Nephron (organoid): ENCODE measurements around the gene KLHL26.

Experiments used
- H3K27ac Mint-ChIP-seq, 3 experiments: 2 replicates each; pipeline ENCODE4 v1.8.0; 2020; ENCODE audit warnings: mixed read lengths in 3 of 3, mild to moderate bottlenecking in 2 of 3, moderate library complexity in 1 of 3
- H3K27me3 Mint-ChIP-seq: 2 replicates; pipeline ENCODE4 v1.8.0; 2021; ENCODE audit warnings: low read depth, mild to moderate bottlenecking, moderate library complexity, mixed read lengths
- H3K36me3 Mint-ChIP-seq: 2 replicates; pipeline ENCODE4 v1.8.0; 2020; ENCODE audit warnings: low read depth, mixed read lengths
- H3K4me1 Mint-ChIP-seq: 2 replicates; pipeline ENCODE4 v1.8.0; 2020; ENCODE audit warnings: mixed read lengths
- H3K4me3 Mint-ChIP-seq, 3 experiments: 2 replicates each; pipeline ENCODE4 v1.8.0; 2020; ENCODE audit warnings: mild to moderate bottlenecking in 3 of 3, mixed read lengths in 3 of 3, moderate library complexity in 2 of 3
- H3K9me3 Mint-ChIP-seq: 2 replicates; pipeline ENCODE4 v1.8.0; 2020; ENCODE audit warnings: mixed read lengths
- TF ChIP-seq, protein P1 (sequence below), 3 experiments: fragments of 200-600 bp; sonication (generic); IDR thresholded peaks; one replicate each; pipeline ENCODE4 v1.5.0; 2021; ENCODE audit warnings: antibody characterized with exemption in 3 of 3; ENCODE audit not compliant: unreplicated experiment in 3 of 3

The KLHL26 gene

DNA sequence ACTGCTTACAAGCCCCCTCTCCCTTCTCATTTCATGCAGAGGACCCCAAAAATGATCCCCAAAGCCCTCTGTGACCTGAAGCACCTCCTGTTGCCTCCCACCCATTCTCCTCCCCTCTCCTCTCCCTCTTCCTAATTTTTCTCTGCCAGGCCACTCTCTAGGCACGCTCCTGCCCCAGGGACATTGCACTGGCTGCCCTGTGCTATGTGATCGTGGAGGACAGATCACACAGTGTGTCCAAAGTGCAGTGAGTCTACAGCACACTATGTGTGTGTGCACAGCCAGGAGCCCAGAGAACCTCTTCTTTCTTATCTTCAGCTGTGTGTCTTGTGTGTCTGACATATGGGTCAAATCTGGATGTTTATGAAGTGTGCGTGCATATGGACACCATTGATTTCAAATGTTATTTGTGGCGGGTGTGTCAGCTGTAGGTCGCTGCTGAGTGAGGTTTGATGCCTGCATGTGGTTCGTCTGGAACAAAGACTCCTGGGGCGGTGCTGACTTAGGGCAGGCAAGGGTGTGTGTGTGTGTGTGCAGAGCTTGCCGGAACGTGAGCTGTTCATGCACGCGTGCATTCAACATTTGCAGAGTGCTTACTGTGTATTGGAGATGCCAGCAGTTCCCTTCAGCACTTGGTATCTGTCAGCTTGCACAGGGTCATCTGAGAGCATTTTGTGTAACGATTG lies 2.1 kb upstream of the KLHL26 start:
- H3K27ac Mint-ChIP-seq, result no peak overlapping the region
- TF ChIP-seq, protein P1, sequence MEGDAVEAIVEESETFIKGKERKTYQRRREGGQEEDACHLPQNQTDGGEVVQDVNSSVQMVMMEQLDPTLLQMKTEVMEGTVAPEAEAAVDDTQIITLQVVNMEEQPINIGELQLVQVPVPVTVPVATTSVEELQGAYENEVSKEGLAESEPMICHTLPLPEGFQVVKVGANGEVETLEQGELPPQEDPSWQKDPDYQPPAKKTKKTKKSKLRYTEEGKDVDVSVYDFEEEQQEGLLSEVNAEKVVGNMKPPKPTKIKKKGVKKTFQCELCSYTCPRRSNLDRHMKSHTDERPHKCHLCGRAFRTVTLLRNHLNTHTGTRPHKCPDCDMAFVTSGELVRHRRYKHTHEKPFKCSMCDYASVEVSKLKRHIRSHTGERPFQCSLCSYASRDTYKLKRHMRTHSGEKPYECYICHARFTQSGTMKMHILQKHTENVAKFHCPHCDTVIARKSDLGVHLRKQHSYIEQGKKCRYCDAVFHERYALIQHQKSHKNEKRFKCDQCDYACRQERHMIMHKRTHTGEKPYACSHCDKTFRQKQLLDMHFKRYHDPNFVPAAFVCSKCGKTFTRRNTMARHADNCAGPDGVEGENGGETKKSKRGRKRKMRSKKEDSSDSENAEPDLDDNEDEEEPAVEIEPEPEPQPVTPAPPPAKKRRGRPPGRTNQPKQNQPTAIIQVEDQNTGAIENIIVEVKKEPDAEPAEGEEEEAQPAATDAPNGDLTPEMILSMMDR (IDR thresholded peaks at IDR 0.05; ENCODE audit: unreplicated experiment in 3 of 3), result no peak
- H3K9me3 Mint-ChIP-seq, result no peaks in the 10 kb centered on the region
- H3K27me3 Mint-ChIP-seq, result peaks cover 20% of the 10 kb centered on the region
- peak overlapping the region; percentile 50 to 75 (median 66) for H3K4me3 Mint-ChIP-seq
- no peaks in the 10 kb centered on the region for H3K36me3 Mint-ChIP-seq
- peaks cover 5% of the 10 kb centered on the region for H3K4me1 Mint-ChIP-seq

DNA sequence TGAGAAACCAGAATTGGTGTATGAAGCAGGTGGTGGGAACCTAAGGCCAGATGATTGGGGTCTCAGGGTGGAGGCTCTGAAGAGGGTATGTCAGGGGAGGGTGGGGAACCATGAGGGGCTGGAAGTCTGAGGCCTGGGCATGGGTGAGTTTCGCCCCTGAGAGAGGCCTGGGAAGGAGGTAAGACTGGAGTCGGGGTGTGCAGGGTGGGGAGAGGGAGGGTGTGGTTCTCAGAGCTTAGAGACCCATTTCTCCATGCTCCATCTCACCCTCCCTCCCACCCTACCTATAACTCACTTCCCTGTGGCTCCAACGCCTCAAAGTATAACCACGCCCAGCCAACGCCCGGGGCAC lies 1.0 kb upstream of the KLHL26 start:
- peaks cover 5% of the 10 kb centered on the region for H3K4me1 Mint-ChIP-seq
- H3K27ac Mint-ChIP-seq, result no peak overlapping the region
- peaks cover 15% of the 10 kb centered on the region for H3K27me3 Mint-ChIP-seq
- H3K4me3 Mint-ChIP-seq, result peak overlapping the region; percentile 86 to 90 (median 90)
- no peaks in the 10 kb centered on the region for H3K9me3 Mint-ChIP-seq
- TF ChIP-seq, protein P1 (IDR thresholded peaks at IDR 0.05; ENCODE audit: unreplicated experiment in 3 of 3), result no peak
- no peaks in the 10 kb centered on the region for H3K36me3 Mint-ChIP-seq

DNA sequence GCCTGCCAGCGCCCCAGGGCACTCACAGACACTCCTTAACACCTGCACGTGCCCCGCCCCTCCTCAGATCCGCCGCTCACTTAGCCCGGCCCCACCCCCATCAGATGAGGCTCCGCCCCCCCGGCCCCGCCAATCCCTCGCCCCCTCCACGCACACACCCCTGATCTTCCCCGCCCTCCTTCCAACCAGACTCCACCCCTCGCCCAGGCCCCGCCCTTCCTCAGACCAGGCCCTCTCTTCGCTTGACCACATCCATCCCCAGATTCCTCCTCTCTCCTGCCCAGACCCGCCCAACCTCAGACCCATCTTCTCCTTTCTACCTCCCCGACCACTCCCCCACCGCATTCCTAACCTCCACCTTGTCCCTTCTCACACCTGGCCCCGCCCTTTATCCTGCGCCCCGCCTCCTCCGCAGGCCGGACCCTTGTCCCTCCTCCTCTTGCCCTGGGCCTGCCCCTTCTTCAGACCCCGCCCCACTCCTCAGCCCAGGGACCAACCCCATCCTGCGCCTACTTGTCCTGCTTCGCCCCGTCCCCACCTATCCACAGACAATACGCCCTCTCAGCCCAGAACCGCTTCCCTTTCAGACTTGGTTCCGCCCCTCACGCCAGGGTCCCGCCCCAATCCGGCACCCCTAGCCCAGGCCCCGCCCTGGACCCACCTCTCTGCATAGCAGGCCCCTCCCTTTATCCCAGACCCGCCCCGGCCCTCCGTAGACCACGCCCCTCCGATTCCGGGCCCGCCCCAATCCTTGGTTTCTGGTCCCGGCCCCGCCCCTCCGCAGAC lies 452 bp upstream of the KLHL26 start:
- Mint-ChIP-seq H3K36me3 (no peaks in the 10 kb centered on the region), H3K9me3 (no peaks in the 10 kb centered on the region), H3K4me3 (peak overlapping the region; percentile 86 to 90 (median 90)), H3K4me1 (peaks cover 5% of the 10 kb centered on the region), H3K27me3 (peaks cover 15% of the 10 kb centered on the region), H3K27ac (peak overlapping the region in 2 of 3 experiments; percentile 70 to 74)
- TF ChIP-seq, protein P1 (IDR thresholded peaks at IDR 0.05; ENCODE audit: unreplicated experiment in 3 of 3), result no peak

DNA sequence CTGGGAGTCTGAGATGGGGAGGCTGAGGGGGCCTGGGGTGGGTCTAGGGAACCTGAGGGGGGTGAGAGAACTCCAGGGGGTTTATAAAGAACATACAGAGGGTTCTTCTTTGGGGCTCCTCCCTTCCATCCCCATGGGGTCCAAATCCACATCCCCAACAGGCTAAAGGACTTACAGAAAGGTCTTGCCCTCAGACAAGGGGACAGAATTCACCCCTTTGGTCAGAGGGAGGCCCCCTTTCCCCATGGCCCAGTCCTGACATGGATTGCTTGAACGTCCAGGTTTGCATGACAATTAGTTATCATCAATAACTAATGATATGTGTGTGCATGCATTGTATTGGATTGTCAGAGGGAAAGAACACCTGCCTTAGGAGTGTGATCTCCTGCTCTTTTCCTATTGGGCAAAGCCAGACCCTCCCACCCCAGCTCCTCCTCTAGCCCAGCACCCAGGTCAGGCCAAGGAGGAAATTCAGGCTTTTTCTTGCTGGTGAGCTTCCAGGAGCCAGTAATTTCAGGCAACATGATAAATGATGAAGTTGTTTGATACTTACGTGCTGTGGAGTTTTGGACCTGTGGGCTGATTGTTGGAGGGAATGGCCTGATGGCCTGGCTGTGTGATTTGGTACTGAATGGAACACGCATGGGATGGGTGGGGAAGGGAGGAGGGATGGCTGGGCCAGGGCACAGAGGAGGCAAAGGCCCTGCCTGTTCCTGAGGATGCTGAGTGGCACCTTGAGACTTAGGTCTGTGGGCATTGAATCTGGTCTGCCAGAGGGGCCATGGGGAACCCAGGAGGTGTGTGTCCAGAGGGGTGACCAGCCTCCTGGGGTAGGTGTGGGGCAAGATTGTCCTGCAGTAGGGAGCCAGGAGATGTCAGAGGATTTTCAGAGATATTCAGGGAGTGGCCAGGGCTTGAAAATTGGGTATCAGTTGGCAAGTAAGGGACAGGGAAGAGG lies 1.1 kb downstream of the KLHL26 start:
- Mint-ChIP-seq H3K36me3 (no peaks in the 10 kb centered on the region), H3K4me3 (peak overlapping the region; percentile 86 to 90 (median 86)), H3K27me3 (peaks cover 15% of the 10 kb centered on the region), H3K9me3 (no peaks in the 10 kb centered on the region), H3K4me1 (peaks cover 5% of the 10 kb centered on the region), H3K27ac (peak overlapping the region in 1 of 3 experiments; percentile 54)
- TF ChIP-seq, protein P1 (IDR thresholded peaks at IDR 0.05; ENCODE audit: unreplicated experiment in 3 of 3), result no peak

DNA sequence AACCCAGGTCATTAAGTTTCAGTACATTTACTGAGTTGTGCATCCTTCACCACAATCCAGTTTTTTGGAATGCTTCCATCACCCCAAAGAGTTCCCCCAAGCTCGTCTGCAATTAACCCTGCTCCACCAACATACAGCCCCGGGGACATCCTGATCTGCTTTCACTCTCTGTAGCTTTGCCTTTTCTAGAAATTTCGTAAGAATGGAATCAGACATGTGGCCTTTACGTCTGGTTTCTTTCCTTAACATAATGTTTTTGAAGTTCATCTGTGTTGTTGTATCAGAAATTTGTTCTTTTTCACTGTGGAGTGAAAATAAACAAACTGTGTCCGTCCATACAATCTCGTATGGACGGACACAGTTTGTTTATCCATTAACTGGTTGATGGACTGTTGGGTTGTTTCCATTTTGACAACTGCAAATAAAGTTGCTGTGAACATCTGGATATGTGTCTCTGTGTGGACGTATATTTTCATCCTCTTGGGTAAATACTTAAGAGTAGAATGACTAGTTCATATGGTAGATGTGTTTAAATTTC lies 2.9 kb downstream of the KLHL26 start:
- Mint-ChIP-seq H3K27ac (no peak overlapping the region), H3K4me1 (peaks cover 5% of the 10 kb centered on the region), H3K4me3 (peak overlapping the region; percentile 10 to 68 (median 42)), H3K27me3 (peaks cover 6% of the 10 kb centered on the region), H3K9me3 (no peaks in the 10 kb centered on the region), H3K36me3 (peaks cover 4% of the 10 kb centered on the region)
- TF ChIP-seq, protein P1 (IDR thresholded peaks at IDR 0.05; ENCODE audit: unreplicated experiment in 3 of 3), result no peak
